Stimulated activated CD4-positive, alpha-beta T cell treated with anti-CD3 and anti-CD28 coated beads, Interleukin-1b, Interleukin-23, amount 100 ng/mL, for 4 hours (primary cell): ENCODE data around the gene CSH1.
A peak's percentile ranks its signal among the peaks of the same experiment; 100 is the strongest.
"Not testable (repeated sequence)": the region's sequence is repeated elsewhere in the genome, so short reads cannot be mapped to it uniquely, and the experiment has no call there.

ENCODE experiments used
- DNase-seq, 2 donors: peaks; one replicate each; pipeline ENCODE4 v3.0.0-alpha.2; 2020; ENCODE audit warnings: low read depth in 2 of 2

Gene CSH1

GRCh38 chr17:63928966-63929695, 32.8 kb upstream of the CSH1 start:
- no peak for DNase-seq

GRCh38 chr17:63928172-63928666, 31.8 kb upstream of the CSH1 start:
- no peak for DNase-seq

DNA sequence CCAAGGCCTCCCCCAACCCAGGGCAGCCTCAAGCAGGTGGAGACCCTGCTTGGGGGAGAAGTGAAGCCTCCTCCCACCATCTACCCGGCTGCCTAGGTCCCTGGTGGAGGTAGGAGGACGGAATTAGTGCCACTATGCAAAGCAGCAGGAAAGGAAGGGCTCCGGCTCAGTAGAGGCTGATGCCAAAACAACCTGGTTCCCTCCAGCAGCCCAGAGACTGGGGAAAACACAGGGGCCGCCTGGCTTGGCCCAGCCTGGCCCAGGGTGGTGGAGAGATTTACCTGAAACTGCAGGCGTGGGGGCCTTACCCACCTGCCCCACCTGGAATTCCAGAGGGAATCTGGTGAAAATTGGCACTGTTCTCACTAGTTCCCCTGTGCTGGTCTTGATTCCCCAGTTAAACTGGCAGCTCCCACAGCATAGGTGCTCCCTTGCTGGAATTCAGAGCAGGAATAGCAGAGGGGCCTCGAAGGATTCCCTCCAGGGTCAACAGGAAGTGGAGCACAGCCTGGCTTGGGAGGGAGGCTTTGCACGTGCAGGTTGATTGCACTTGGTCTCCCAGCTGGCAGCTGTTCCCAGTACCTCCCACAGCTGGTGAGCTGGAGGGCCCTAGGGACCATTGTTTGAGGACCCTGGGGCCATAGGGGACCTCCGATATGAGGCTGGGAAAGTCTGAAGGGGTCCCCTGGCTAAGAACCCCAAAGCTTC, 31.2 kb upstream of the CSH1 start:
- DNase-seq: no peak

GRCh38 chr17:63926164-63926563, 29.8 kb upstream of the CSH1 start:
- no peak for DNase-seq

- DNase-seq: no peak
Observed at GRCh38 chr17:63925615-63926014, 29.2 kb upstream of the CSH1 start.

DNA sequence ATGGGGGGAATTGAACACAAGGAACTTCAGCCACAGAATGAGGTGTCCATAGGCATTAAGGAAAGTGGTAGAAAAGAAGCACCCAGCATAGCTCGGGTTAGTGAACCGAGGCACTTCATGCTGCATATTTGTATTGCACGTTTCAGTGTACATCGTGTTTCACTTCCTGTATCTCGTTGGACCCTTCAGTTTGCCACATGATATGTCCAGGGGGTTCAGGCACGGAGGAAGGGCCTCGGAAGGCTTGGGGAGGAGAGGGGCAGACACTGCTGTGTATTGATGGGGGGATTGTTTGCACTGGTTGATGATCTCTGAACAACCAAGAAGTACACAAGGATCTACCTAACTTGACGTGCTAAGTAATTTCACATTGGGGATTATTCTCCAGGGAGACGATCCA, 26.0 kb upstream of the CSH1 start:
- not testable (repeated sequence) for DNase-seq

DNA sequence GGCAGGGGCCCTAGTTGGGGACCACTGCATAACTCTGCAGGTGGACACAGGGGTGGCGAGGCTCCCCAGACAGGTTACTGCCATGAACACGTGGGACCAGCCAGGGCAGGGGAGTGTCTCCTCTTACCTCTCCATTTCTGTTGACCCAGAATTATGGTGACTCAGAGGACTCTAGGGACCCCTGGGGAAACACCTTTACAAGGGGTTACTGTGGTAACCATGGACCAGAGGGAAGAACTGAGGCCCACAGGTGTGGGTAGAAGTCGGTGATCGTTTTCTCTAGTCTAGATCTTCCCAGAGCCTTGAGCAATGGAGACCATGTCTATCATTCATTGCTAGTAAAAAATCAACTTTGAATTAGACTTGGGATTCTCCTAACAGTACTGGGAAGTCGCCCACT, 24.4 kb upstream of the CSH1 start:
- DNase-seq: not testable (repeated sequence)

- not testable (repeated sequence) for DNase-seq
Observed at GRCh38 chr17:63920050-63920449, 23.7 kb upstream of the CSH1 start.

- DNase-seq: peak; percentile 36 to 77
Observed at GRCh38 chr17:63919311-63919723, 22.9 kb upstream of the CSH1 start.

- not testable (repeated sequence) for DNase-seq
Observed at GRCh38 chr17:63918789-63919305, 22.5 kb upstream of the CSH1 start, which contains the start of gene GH1. Gene GH1, minus strand, starts transcription at chr17:63918839. Its CDS starts 63 bp downstream, at chr17:63918776.

DNA sequence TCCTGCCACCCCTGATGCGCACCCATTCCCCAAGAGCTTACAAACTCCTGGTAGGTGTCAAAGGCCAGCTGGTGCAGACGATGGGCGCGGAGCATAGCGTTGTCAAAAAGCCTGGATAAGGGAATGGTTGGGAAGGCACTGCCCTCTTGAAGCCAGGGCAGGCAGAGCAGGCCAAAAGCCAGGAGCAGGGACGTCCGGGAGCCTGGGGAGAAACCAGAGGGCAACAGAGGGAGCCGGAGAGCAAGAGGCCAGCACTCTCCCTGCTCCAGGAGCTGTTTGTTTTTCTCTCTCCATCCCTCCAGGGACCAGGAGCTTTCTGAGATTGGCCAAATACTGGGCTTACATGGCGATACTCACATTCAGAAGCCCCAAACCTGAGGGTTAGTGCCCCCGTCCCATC, 21.9 kb upstream of the CSH1 start:
- DNase-seq: no peak

- DNase-seq: no peak
Observed at GRCh38 chr17:63917646-63918045, 21.3 kb upstream of the CSH1 start.

GRCh38 chr17:63917206-63917605, 20.8 kb upstream of the CSH1 start:
- DNase-seq: not testable (repeated sequence)

DNA sequence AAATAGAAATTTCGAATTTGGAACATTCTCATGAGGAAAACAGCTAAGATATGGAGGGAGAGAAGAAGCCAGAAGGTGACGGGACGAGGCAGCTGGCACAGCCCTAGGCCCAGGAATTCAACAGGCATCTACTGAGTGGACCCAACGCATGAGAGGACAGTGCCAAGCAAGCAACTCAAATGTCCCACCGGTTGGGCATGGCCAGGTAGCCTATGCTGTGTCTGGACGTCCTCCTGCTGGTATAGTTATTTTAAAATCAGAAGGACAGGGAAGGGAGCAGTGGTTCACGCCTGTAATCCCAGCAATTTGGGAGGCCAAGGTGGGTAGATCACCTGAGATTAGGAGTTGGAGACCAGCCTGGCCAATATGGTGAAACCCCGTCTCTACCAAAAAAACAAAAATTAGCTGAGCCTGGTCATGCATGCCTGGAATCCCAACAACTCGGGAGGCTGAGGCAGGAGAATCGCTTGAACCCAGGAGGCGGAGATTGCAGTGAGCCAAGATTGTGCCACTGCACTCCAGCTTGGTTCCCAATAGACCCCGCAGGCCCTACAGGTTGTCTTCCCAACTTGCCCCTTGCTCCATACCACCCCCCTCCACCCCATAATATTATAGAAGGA, 20.3 kb upstream of the CSH1 start:
- DNase-seq: no peak

GRCh38 chr17:63915753-63916152, 19.4 kb upstream of the CSH1 start:
- not testable (repeated sequence) for DNase-seq

DNA sequence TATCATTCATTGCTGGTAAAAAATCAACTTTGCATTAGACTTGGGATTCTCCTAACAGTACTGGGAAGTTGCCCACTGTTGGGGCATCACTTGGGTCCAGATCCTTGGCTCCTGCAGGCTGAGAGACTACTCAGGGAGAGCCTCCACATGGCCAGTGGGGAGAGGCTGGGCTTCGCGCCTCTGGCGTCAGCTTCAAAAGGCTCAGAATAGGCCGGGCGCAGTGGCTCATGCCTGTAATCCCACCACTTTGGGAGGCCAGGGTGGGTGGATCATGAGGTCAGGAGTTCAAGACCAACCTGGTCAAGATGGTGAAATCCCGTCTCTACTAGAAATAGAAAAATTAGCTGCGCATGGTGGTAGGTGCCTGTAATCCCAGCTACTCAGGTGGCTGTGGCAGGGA, 18.1 kb upstream of the CSH1 start:
- DNase-seq: no peak

DNA sequence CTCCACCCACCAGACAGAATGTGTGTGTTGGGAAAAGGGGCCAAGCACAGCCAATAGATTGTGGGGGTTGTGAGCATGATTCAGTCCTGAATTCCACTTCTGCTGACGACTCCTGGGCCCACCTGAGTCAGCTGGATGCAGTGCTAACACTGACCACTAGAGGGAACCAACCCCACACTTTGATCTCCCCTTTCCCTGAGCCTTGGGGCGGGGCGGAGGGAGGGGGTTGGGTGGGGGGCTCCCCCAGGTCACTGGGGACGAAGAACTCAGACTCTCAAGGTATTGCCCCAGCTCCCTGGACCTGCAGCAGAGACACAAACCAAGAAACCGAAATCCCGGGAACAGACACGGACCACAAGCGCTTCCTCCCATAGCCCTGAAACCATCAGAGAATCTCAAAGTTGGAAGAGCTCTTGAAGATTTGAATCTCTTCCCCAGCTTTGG, 15.3 kb upstream of the CSH1 start:
- peak; percentile 43 to 62 for DNase-seq

GRCh38 chr17:63911041-63911635, 14.8 kb upstream of the CSH1 start, which contains the start of gene CSHL1:
Gene CSHL1, minus strand, starts transcription at chr17:63911258. Its CDS starts 62 bp downstream, at chr17:63911196.
- DNase-seq: no peak

DNA sequence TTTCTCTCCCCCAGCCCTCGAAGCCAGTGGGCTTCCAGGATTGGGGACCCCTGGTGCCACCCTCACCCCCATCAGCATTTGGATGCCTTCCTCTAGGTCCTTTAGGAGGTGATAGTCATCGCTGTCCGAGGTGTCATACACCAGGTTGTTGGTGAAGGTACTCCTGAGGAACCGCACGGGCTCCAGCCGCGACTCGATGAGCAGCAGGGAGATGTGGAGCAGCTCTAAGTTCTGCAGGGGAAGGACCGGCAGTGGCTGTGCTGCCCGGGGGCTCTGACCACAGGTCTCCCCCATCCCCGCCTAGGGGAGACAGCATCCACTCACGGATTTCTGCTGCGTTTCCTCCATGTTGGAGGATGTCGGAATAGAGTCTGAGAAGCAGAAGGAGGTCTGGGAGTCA, 13.7 kb upstream of the CSH1 start:
- DNase-seq: no peak

DNA sequence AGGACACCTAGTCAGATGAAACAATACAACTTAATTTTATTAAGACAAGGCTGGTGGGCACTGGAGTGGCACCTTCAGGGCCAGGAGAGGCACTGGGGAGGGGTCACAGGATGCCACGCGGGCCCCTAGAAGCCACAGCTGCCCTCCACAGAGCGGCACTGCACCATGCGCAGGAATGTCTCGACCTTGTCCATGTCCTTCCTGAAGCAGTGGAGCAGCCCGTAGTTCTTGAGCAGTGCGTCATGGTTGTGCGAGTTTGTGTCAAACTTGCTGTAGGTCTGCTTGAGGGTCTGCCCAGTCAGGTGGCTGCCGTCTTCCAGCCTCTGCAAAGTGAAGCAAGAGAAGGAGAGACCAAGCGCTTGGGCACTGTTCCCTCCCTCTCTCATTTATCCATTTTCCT, 13.2 kb upstream of the CSH1 start:
- DNase-seq: not testable (repeated sequence)

GRCh38 chr17:63907161-63907778, 10.9 kb upstream of the CSH1 start:
- DNase-seq: not testable (repeated sequence)
